ENCODE data around the gene GAST. TPM values are rescaled to one million over a fixed set of nuclear protein-coding genes. Genes with fewer than 3 reads are reported as not detected.
A peak's percentile ranks its signal among the peaks of the same experiment; 100 is the strongest.

The GAST gene
- total and polyA plus RNA-seq, 9 donors = not detected

DNA sequence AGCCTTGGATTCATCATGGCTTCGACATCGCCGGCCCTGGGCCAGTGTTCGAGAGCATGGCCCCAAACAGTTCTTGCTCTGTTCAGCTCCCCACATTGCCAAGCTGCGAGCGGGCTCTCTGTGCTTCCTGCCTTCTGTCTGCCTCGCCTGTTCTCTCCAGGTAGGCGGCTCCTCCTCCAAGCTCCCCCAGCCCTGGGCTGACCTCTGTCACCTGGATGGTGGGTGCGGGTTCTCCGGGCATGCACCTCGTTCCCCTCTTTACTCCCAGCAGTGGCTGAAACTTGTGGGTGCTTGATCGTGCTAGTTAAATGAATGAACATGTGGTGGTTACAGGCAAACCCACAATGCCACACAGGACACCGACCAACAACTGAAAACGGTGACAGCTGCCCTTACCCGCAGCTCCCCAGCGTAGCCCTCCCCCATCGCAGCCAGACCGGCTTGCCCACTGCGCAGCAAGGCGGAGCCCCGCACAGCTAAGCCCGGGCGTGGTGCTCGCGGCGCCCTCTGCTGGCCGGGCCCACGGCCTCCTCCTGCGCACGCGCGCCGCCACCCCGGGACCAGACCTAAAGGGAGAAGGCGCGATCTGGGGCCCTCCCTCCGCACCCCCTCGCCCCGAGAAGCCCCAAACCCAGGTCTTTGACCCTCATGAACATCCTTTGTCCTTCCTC lies 46.4 kb upstream of the GAST start:
- peak overlapping the region; percentile 40 for H3K4me3 ChIP-seq
- DNase-seq = peak; percentile 82 to 92 (median 86)
- no peaks in the 10 kb centered on the region for H3K4me1 ChIP-seq (ENCODE audit: insufficient read depth)
- H3K36me3 ChIP-seq = no peaks in the 10 kb centered on the region
- H3K27me3 ChIP-seq = no peaks in the 10 kb centered on the region
- 1% methylated on average over 32 to 39 of the region's 39 CpGs for WGBS, 3 donors
- peak overlapping the region; percentile 38 to 42 for H3K27ac ChIP-seq
- TF ChIP-seq POLR2A (IDR thresholded peaks at IDR 0.05) = peak; percentile 44
- no peak for TF ChIP-seq EP300 (IDR thresholded peaks at IDR 0.05)
- TF ChIP-seq, protein P1, sequence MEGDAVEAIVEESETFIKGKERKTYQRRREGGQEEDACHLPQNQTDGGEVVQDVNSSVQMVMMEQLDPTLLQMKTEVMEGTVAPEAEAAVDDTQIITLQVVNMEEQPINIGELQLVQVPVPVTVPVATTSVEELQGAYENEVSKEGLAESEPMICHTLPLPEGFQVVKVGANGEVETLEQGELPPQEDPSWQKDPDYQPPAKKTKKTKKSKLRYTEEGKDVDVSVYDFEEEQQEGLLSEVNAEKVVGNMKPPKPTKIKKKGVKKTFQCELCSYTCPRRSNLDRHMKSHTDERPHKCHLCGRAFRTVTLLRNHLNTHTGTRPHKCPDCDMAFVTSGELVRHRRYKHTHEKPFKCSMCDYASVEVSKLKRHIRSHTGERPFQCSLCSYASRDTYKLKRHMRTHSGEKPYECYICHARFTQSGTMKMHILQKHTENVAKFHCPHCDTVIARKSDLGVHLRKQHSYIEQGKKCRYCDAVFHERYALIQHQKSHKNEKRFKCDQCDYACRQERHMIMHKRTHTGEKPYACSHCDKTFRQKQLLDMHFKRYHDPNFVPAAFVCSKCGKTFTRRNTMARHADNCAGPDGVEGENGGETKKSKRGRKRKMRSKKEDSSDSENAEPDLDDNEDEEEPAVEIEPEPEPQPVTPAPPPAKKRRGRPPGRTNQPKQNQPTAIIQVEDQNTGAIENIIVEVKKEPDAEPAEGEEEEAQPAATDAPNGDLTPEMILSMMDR (IDR thresholded peaks at IDR 0.05) = peak; percentile 94 to 97 (median 95)
- intact Hi-C loops (cut with DNase I) = loop anchor here (5.0 to 10.0 kb wide), 2 partner anchors 861 to 863 kb away; no protein-coding TSS in a partner anchor
- no peaks in the 10 kb centered on the region for H3K9me3 ChIP-seq

DNA sequence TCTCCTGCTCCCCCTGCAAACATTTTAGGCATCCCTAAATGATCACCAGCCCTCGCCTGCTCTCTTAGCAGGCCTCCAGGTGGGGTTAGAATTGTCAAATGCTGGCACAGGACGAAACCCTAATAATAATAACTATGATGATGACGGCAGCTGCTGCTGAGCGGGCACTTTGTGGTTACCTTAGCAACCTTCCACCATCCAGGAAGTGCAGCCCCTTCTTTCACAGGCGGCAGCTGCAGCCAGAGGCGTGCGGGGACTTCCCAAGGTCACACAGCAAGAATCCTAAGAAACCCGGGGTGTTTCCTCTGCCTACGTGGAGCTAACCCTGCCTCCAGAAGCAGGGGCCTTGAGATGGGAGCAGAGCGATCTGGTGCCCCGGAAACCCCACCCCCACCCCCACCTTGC lies 45.9 kb upstream of the GAST start:
- peak overlapping the region; percentile 40 for H3K4me3 ChIP-seq
- no peaks in the 10 kb centered on the region for H3K9me3 ChIP-seq
- H3K27me3 ChIP-seq = no peaks in the 10 kb centered on the region
- H3K27ac ChIP-seq = peak overlapping the region; percentile 38 to 42
- WGBS, 3 donors = 1 to 2% (median 1%) methylated on average over 11 of the region's 11 CpGs
- no peaks in the 10 kb centered on the region for H3K36me3 ChIP-seq
- intact Hi-C loops (cut with DNase I) = loop anchor here (5.0 to 10.0 kb wide), 2 partner anchors 861 to 864 kb away; no protein-coding TSS in a partner anchor
- H3K4me1 ChIP-seq (ENCODE audit: insufficient read depth) = no peaks in the 10 kb centered on the region
- TF ChIP-seq, protein P1 (IDR thresholded peaks at IDR 0.05) = no peak
- TF ChIP-seq POLR2A (IDR thresholded peaks at IDR 0.05) (no peak), EP300 (IDR thresholded peaks at IDR 0.05) (no peak)
- DNase-seq = peak in 4 of 5 donors; percentile 44 to 63 (median 52)

DNA sequence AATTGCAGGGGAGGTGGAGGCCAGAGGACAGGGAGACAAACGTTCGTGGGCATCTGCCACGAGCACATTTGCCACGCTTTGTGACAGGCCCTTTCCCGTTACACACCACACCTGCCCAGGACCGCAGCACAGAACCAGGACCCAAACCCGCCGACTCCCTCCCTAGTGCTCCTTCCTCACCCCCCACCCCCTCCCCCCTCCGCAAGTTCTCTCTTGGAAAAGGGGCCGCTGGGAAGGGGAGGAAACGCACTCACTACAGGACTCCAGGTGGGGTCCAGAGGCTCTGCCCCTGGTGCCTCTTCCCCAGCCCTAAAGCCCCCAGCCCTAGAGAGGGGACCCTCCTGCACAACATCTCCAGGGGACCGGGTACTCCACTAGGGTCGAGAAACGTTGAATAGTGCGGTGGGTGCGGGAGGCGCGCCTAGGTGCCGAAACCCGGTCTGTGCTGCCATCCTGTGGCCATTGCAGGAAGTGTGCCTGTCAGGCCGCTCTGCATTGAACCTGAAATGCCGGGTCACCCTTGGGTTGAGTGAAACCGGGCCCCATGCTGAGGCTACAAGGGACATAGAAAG lies 45.3 kb upstream of the GAST start:
- peak overlapping the region; percentile 38 to 42 for H3K27ac ChIP-seq
- intact Hi-C loops (cut with DNase I) = loop anchor here (5.0 to 10.0 kb wide), 2 partner anchors 862 to 864 kb away; no protein-coding TSS in a partner anchor
- H3K4me3 ChIP-seq = peak overlapping the region; percentile 40
- H3K36me3 ChIP-seq = no peaks in the 10 kb centered on the region
- no peaks in the 10 kb centered on the region for H3K27me3 ChIP-seq
- TF ChIP-seq, protein P1 (IDR thresholded peaks at IDR 0.05) = peak; percentile 88 to 91 (median 90)
- no peak for TF ChIP-seq POLR2A (IDR thresholded peaks at IDR 0.05)
- TF ChIP-seq EP300 (IDR thresholded peaks at IDR 0.05) = no peak
- peak; percentile 77 to 90 (median 86) for DNase-seq
- no peaks in the 10 kb centered on the region for H3K9me3 ChIP-seq
- H3K4me1 ChIP-seq (ENCODE audit: insufficient read depth) = no peaks in the 10 kb centered on the region
- 0 to 1% (median 1%) methylated on average over 15 to 23 of the region's 23 CpGs for WGBS, 3 donors

DNA sequence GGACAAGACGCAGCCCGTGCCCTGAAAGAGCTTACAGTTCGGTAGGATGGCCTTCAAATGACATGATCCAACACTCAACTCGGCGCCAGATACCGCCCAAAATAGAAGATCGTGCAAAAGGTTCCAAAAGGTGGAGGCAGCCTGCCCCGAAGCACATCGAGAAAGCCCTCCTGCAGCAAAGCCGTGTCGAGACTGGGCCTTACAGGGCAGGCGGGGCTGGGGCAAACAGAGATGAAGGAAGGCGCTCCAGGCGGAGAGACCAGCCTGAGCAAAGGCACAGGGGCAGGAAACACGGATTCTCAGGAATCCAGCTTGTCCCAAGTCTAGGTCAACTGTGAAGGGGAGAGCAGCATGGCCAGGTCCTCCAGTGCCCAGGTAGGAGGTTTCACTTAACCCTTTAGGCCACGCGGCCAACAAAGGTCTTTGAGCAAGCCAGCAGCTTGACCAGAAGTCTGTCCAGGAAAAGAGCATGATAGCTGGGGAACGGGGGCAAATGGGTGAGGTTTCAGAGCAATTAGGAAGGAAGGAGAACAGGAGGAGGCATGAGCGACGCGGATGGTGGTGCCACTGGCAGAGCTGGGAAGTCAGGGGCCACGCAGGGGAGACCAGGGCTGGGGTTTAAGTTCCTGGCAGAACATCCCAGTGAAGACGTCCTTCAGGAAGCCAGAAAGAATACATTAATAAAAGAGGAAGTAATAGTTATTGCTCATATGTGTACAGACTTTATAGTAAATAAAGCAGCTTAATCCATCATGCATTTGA lies 44.7 kb upstream of the GAST start:
- Histone ChIP-seq H3K9me3 (no peaks in the 10 kb centered on the region), H3K27me3 (no peaks in the 10 kb centered on the region), H3K27ac (no peak overlapping the region), H3K4me1 (ENCODE audit: insufficient read depth) (no peaks in the 10 kb centered on the region), H3K36me3 (no peaks in the 10 kb centered on the region), H3K4me3 (no peak overlapping the region)
- TF ChIP-seq EP300 (IDR thresholded peaks at IDR 0.05) = no peak
- TF ChIP-seq, protein P1 (IDR thresholded peaks at IDR 0.05) = no peak
- no peak for TF ChIP-seq POLR2A (IDR thresholded peaks at IDR 0.05)
- intact Hi-C loops (cut with DNase I) = loop anchor here (5.0 to 10.0 kb wide), 2 partner anchors 863 to 865 kb away; no protein-coding TSS in a partner anchor
- WGBS, 3 donors = 52 to 53% (median 52%) methylated on average over 23 of the region's 23 CpGs
- DNase-seq = no peak

Measured in ovary (tissue), 9 donors.